Activated T-helper 17 cell treated with anti-CD3 and anti-CD28 coated beads, Interleukin-2, amount 50 U/mL, for 72 hours (primary cell): ENCODE measurements around the gene KHNYN. TPM values are rescaled to one million over a fixed set of nuclear protein-coding genes. Genes with fewer than 3 reads are reported as not detected.
A peak's percentile ranks its signal among the peaks of the same experiment; 100 is the strongest.

Experiments
- ATAC-seq: fragments of 150-1000 bp; cut with Tn5 transposase; replicated peaks from 2 replicates; pipeline ENCODE4 v1.10.0; 2021; ENCODE audit warnings: mild to moderate bottlenecking, moderate library complexity
- H3K27ac Mint-ChIP-seq: one replicate; pipeline ENCODE4 v1.8.0; 2022; ENCODE audit warnings: mixed read lengths
- H3K27me3 Mint-ChIP-seq: one replicate; pipeline ENCODE4 v1.8.0; 2022; ENCODE audit warnings: mixed read lengths
- H3K36me3 Mint-ChIP-seq: one replicate; pipeline ENCODE4 v1.8.0; 2022; ENCODE audit warnings: low read depth, mild to moderate bottlenecking, mixed read lengths
- H3K4me1 Mint-ChIP-seq: one replicate; pipeline ENCODE4 v1.8.0; 2022; ENCODE audit warnings: mixed read lengths
- H3K4me3 Mint-ChIP-seq: one replicate; pipeline ENCODE4 v1.8.0; 2022; ENCODE audit warnings: mild to moderate bottlenecking, mixed read lengths
- H3K9me3 Mint-ChIP-seq: one replicate; pipeline ENCODE4 v1.8.0; 2022; ENCODE audit warnings: mixed read lengths
- total RNA-seq, 2 donors: library from RNA; stranded (reverse); gene quantifications; one replicate each; pipeline ENCODE4 v1.2.3, GENCODE V29; 2022

KHNYN gene
- total RNA-seq, 2 donors from 2014 or later: 64.3 to 132 TPM

DNA sequence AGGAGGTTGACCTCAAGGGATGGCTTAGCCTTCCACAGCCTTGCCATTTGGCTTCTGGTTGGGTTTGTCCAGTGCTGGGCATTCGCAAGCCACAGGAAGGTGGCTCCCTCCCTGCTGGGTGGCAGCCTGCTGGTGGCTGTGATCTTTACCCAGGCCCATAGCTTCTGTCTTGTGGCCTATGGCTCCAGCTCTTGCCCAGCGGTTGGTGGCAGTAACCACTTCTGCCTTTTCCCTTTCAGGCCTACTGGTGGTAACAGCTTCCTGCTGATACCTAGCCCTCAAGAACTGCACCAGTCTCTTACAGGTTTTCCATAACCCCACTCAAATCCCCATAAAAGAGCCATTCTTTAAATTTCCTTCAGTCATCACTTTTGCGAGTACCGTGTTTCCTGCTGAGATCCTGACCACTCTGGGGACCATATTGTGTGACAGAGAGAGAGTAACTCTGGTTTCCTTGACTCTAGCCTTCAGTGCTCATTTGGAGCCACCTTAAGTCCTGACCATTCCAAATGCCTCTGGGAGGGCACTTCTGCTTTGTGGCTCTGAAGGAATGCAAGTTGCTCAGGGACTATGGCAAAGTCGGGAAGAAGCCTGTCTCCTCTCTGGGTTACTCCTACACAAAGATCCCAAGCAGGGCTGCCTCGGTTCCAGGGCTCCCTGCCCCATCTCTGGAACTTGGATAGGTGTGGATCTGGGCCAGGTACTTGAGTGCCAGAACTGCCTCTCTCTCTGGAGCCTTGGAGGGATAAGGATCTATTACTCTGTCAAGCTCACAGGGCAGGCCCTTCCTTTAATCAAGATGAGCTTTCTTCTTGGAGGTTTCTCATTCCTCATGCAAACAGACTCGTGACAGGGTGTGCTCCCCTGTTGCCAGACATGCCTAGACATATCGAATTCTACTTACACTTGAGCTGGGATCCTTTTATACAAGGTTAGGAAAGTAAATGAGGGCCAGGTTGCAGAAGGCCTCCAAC, 33.9 kb upstream of the KHNYN start:
- H3K9me3 Mint-ChIP-seq: no peaks in the 10 kb centered on the region
- peaks cover 5% of the 10 kb centered on the region for H3K4me1 Mint-ChIP-seq
- H3K4me3 Mint-ChIP-seq: no peak overlapping the region
- no peaks in the 10 kb centered on the region for H3K36me3 Mint-ChIP-seq
- H3K27ac Mint-ChIP-seq: peak overlapping the region; percentile 34
- H3K27me3 Mint-ChIP-seq: peaks cover 13% of the 10 kb centered on the region
- ATAC-seq: no peak

DNA sequence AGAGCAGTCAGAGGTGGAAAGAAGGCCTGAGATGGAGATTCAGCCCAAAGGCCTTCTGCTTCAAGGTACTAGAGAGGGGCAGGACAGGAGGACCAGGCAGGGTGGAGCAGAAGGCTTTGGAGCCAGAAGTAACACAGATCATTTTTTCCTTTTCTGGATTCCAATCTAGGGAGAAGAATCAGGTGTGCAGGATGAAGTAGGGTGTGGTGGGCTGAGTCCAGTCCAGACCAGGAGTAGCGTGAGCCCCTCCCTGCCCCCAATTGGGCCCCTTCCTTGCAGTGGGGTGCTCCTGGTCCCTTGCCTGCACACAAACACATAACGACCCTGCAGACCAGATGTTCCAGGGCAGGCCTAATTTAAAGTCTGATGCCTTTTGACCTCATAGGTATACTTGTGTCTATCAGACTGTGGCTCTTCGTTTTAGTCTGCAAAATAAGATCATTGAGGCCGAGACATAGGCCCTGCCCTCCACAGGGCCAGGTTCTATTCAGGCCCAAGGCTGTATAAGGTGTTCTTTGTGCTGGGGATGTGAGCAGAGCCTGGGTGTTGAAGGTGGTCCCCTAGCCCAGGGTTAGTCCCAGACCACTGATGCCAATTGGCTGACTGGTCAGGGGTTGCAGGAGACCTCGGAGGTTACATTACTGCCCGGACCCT, 32.0 kb upstream of the KHNYN start:
- no peak for ATAC-seq
- H3K4me1 Mint-ChIP-seq: peaks cover 5% of the 10 kb centered on the region
- H3K36me3 Mint-ChIP-seq: no peaks in the 10 kb centered on the region
- peaks cover 3% of the 10 kb centered on the region for H3K27me3 Mint-ChIP-seq
- H3K27ac Mint-ChIP-seq: no peak overlapping the region
- H3K9me3 Mint-ChIP-seq: no peaks in the 10 kb centered on the region
- H3K4me3 Mint-ChIP-seq: no peak overlapping the region

GRCh38 chr14:24398293-24398652, 31.5 kb upstream of the KHNYN start:
- Mint-ChIP-seq H3K27me3 (peaks cover 3% of the 10 kb centered on the region), H3K36me3 (no peaks in the 10 kb centered on the region), H3K4me3 (no peak overlapping the region), H3K9me3 (no peaks in the 10 kb centered on the region), H3K4me1 (peaks cover 5% of the 10 kb centered on the region), H3K27ac (no peak overlapping the region)
- ATAC-seq: no peak

DNA sequence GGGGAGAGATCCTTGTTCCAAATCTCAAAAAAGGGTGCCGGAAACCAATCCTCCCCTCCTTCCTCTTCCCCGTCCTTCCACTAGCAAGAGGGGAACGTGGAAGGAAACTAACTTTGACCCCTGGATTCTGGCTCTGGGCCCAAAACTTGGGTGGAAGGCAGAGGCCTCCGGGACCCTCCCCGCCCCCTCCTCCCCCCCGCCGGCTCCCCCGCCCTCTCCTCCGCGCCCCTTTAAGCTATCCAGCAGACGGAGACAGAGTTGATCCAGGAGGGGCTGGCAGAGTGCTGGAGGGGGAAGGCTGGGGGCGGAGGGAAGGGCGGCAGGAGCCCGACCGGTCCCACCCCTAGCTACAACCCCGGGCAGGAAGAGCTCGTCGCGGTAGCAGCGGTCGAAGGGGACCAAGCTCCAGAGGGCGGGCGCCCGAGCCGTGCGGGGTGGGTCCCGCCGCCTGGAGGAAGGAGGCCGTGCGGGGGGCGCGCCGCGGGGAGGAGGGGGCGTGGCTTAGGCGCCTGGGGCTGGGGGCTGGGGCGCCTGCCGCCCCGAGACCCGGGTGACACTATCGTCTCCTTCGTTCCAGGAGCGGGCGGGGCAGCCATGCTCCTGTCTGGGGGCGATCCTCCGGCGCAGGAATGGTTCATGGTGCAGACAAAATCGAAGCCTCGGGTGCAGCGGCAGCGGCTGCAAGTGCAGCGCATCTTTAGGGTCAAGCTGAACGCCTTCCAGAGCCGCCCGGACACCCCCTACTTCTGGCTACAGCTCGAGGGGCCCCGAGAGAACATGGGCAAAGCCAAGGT, 30.9 kb upstream of the KHNYN start, which contains the start of gene NYNRIN:
Gene NYNRIN, plus strand, starts transcription at position 351 of the 794 bp plus-strand sequence. Its CDS starts 244 bp downstream, at position 595.
- Mint-ChIP-seq H3K4me3 (peak within 1 kb of the TSS; percentile 63), H3K9me3 (no peaks in the 10 kb centered on the region), H3K4me1 (peaks cover 5% of the 10 kb centered on the region), H3K36me3 (no peaks in the 10 kb centered on the region), H3K27me3 (peaks cover 4% of the 10 kb centered on the region), H3K27ac (peak within 1 kb of the TSS; percentile 64)
- ATAC-seq: peak; percentile 55

- Mint-ChIP-seq H3K27ac (peak overlapping the region; percentile 64), H3K27me3 (peaks cover 10% of the 10 kb centered on the region), H3K36me3 (no peaks in the 10 kb centered on the region), H3K4me1 (peaks cover 5% of the 10 kb centered on the region), H3K4me3 (peak overlapping the region; percentile 63), H3K9me3 (no peaks in the 10 kb centered on the region)
- ATAC-seq: peak; percentile 6
Observed at GRCh38 chr14:24399447-24399822, 30.3 kb upstream of the KHNYN start.

- Mint-ChIP-seq H3K27me3 (peaks cover 10% of the 10 kb centered on the region), H3K36me3 (no peaks in the 10 kb centered on the region), H3K27ac (no peak overlapping the region), H3K4me1 (peaks cover 5% of the 10 kb centered on the region), H3K4me3 (peak overlapping the region; percentile 63), H3K9me3 (no peaks in the 10 kb centered on the region)
- no peak for ATAC-seq
Observed at GRCh38 chr14:24399999-24400718, 29.6 kb upstream of the KHNYN start.

- Mint-ChIP-seq H3K36me3 (no peaks in the 10 kb centered on the region), H3K27ac (no peak overlapping the region)
Observed at GRCh38 chr14:24401810-24402702, 27.7 kb upstream of the KHNYN start.

GRCh38 chr14:24403294-24403998, 26.3 kb upstream of the KHNYN start:
- Mint-ChIP-seq H3K27me3 (peaks cover 16% of the 10 kb centered on the region), H3K27ac (no peak overlapping the region), H3K4me3 (no peak overlapping the region), H3K4me1 (peaks cover 5% of the 10 kb centered on the region), H3K36me3 (no peaks in the 10 kb centered on the region), H3K9me3 (no peaks in the 10 kb centered on the region)
- ATAC-seq: no peak

More at GRCh38 chr14:24401810-24402702, 27.7 kb upstream of the KHNYN start:
- no peak overlapping the region for H3K4me3 Mint-ChIP-seq
- no peaks in the 10 kb centered on the region for H3K9me3 Mint-ChIP-seq
- no peak for ATAC-seq
- peaks cover 16% of the 10 kb centered on the region for H3K27me3 Mint-ChIP-seq
- peaks cover 5% of the 10 kb centered on the region for H3K4me1 Mint-ChIP-seq

DNA sequence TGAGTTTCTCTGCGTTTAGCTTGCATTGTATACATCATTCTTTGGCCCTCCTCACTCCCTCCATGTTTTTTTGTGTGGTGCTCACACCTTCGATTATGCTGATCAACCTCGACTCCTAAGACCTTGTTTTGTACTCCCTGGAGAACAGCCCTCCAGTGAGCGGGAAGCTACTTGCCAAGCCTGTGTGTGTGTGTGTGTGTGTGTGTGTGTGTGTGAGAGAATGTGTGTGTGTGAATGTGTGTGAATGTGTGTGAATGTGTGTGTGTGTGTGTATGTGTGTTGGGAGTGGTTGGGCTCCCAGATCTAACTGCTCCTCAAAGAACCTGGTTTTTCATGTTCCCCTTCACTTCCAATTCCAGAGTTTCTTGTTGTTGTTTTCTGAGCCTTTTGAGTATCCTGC, 24.9 kb upstream of the KHNYN start:
- Mint-ChIP-seq H3K27me3 (peaks cover 13% of the 10 kb centered on the region), H3K36me3 (no peaks in the 10 kb centered on the region), H3K9me3 (no peaks in the 10 kb centered on the region)

DNA sequence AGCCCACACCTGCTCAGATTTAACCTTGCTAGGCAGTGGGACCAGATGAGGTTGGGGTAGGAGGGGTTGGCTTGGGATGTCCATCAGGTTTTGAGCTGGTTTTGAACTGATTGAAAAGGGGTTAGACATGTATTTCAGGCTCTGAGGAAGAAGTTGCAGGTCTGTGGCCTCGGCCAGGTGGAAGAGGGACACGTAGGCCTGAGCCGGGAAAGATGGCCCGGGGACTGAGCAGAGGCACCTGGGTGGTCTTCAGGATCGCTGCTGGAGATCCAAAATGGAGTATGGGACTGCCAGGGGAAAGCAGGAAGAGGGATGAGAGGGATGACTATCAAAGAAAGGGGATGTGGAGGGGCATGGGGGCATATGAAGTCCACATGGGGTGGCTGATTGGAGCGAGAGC, 23.3 kb upstream of the KHNYN start:
- Mint-ChIP-seq H3K4me3 (no peak overlapping the region), H3K4me1 (no peaks in the 10 kb centered on the region), H3K36me3 (no peaks in the 10 kb centered on the region), H3K9me3 (no peaks in the 10 kb centered on the region), H3K27me3 (peaks cover 13% of the 10 kb centered on the region), H3K27ac (no peak overlapping the region)
- ATAC-seq: no peak

More for the DNA sequence above, 24.9 kb upstream of the KHNYN start:
- no peaks in the 10 kb centered on the region for H3K4me1 Mint-ChIP-seq
- ATAC-seq: no peak
- no peak overlapping the region for H3K27ac Mint-ChIP-seq
- no peak overlapping the region for H3K4me3 Mint-ChIP-seq

GRCh38 chr14:24407608-24408325, 22.0 kb upstream of the KHNYN start:
- no peak for ATAC-seq
- Mint-ChIP-seq H3K36me3 (no peaks in the 10 kb centered on the region), H3K4me1 (no peaks in the 10 kb centered on the region), H3K27ac (no peak overlapping the region), H3K4me3 (no peak overlapping the region), H3K27me3 (peaks cover 13% of the 10 kb centered on the region), H3K9me3 (no peaks in the 10 kb centered on the region)

DNA sequence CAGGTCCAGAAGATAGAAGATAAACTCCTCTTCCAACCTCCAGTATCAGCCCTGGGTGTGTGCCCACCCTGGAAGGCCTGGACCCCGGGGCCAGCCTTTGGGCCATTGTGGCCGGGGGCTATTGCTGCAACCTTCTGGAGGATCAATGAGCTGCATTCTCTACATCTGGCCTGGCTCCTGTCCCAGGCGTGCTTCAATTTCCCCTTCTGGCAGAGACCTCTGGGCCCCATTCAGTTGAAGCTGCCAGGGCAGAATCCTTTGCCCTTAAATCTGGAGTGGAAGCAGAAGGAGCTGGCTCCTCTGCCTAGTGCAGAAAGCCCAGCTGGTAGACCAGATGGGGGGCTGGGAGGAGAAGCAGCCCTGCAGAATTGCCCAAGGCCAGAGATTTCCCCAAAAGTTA, 21.0 kb upstream of the KHNYN start:
- Mint-ChIP-seq H3K4me1 (no peaks in the 10 kb centered on the region), H3K27me3 (peaks cover 13% of the 10 kb centered on the region), H3K36me3 (no peaks in the 10 kb centered on the region), H3K27ac (no peak overlapping the region), H3K4me3 (no peak overlapping the region), H3K9me3 (no peaks in the 10 kb centered on the region)
- ATAC-seq: no peak
